ENCODE data around the gene BRAF. TPM values are rescaled to one million over a fixed set of nuclear protein-coding genes. Genes with fewer than 3 reads are reported as not detected.

Gene BRAF
- total RNA-seq, 6 experiments from 2014 or later = 9.0 to 17.7 (median 13.2) TPM

- intact Hi-C loops (cut with DNase I) = no loop called here
- Histone ChIP-seq H3K27ac (no peak overlapping the region), H3K4me3 (no peak overlapping the region), H3K9me3 (no peaks in the 10 kb centered on the region), H3K27me3 (no peaks in the 10 kb centered on the region), H3K4me1 (no peaks in the 10 kb centered on the region), H3K36me3 (no peaks in the 10 kb centered on the region)
- WGBS (ENCODE audit: insufficient coverage, low coverage, low lambda C conversion rate, missing lambda C conversion rate) = 91% methylated on average over 3 of the region's 3 CpGs
- ATAC-seq = no peak
- TF ChIP-seq CTCF (IDR thresholded peaks at IDR 0.05) (no peak), POLR2A (IDR thresholded peaks at IDR 0.05) (no peak)
- DNase-seq = no peak
Observed at GRCh38 chr7:140898786-140899536, 25.8 kb downstream of the BRAF start.

- Histone ChIP-seq H3K27me3 (no peaks in the 10 kb centered on the region), H3K4me3 (no peak overlapping the region), H3K9me3 (no peaks in the 10 kb centered on the region), H3K27ac (no peak overlapping the region), H3K4me1 (no peaks in the 10 kb centered on the region), H3K36me3 (no peaks in the 10 kb centered on the region)
- WGBS (ENCODE audit: insufficient coverage, low coverage, low lambda C conversion rate, missing lambda C conversion rate) = 83% methylated on average over 3 of the region's 3 CpGs
- ATAC-seq (no peak), DNase-seq (no peak)
- intact Hi-C loops (cut with DNase I) = no loop called here
- TF ChIP-seq CTCF (IDR thresholded peaks at IDR 0.05) = no peak
- no peak for TF ChIP-seq POLR2A (IDR thresholded peaks at IDR 0.05)
Observed at GRCh38 chr7:140896996-140897395, 27.7 kb downstream of the BRAF start.

GRCh38 chr7:140889645-140890044 lies 35.1 kb downstream of the BRAF start:
- Histone ChIP-seq H3K27me3 (no peaks in the 10 kb centered on the region), H3K36me3 (no peaks in the 10 kb centered on the region), H3K9me3 (no peaks in the 10 kb centered on the region), H3K4me1 (no peaks in the 10 kb centered on the region), H3K27ac (no peak overlapping the region), H3K4me3 (no peak overlapping the region)
- intact Hi-C loops (cut with DNase I) = no loop called here
- no peak for DNase-seq
- WGBS (ENCODE audit: insufficient coverage, low coverage, low lambda C conversion rate, missing lambda C conversion rate) = no CpG with 5 or more reads among the region's 1 CpG
- no peak for TF ChIP-seq POLR2A (IDR thresholded peaks at IDR 0.05)
- no peak for ATAC-seq

GRCh38 chr7:140889150-140889549 lies 35.6 kb downstream of the BRAF start:
- intact Hi-C loops (cut with DNase I) = no loop called here
- H3K36me3 ChIP-seq = no peaks in the 10 kb centered on the region
- TF ChIP-seq POLR2A (IDR thresholded peaks at IDR 0.05) (no peak), CTCF (IDR thresholded peaks at IDR 0.05) (no peak)
- no peak overlapping the region for H3K4me3 ChIP-seq
- DNase-seq = no peak
- WGBS (ENCODE audit: insufficient coverage, low coverage, low lambda C conversion rate, missing lambda C conversion rate) = 59% methylated on average over 1 of the region's 1 CpG
- no peak for ATAC-seq
- no peak overlapping the region for H3K27ac ChIP-seq
- H3K9me3 ChIP-seq = no peaks in the 10 kb centered on the region
- H3K27me3 ChIP-seq = no peaks in the 10 kb centered on the region
- no peaks in the 10 kb centered on the region for H3K4me1 ChIP-seq

- no peak for TF ChIP-seq POLR2A (IDR thresholded peaks at IDR 0.05)
- TF ChIP-seq CTCF (IDR thresholded peaks at IDR 0.05) = no peak
- 94% methylated on average over 4 of the region's 4 CpGs for WGBS (ENCODE audit: insufficient coverage, low coverage, low lambda C conversion rate, missing lambda C conversion rate)
- DNase-seq (no peak), ATAC-seq (no peak)
- intact Hi-C loops (cut with DNase I) = no loop called here
- Histone ChIP-seq H3K36me3 (no peaks in the 10 kb centered on the region), H3K9me3 (no peaks in the 10 kb centered on the region), H3K4me1 (no peaks in the 10 kb centered on the region), H3K27me3 (no peaks in the 10 kb centered on the region), H3K4me3 (no peak overlapping the region), H3K27ac (no peak overlapping the region)
Observed at GRCh38 chr7:140888087-140888486, 36.6 kb downstream of the BRAF start.

All from right lobe of liver (tissue), 6 donors.